ENCODE data around the gene RAPGEF2.

DNA sequence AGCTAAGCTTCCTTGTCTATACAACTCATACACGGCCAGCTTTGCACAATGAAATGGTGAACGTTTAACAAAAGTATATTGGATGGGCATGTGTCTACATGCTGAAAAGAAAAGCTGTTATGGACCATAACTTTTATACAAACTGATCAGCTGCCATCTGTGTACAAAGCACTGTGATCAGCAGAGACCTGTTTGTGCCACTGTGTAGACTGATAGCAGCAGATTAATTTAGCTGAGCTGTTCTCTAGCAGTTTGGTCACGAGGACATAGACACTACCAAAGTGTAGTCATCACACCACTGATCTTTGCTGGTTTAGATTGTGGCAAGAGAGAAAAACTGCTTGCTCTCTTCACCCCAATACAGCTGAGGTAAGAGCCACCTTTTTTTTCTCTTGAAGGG lies 124.5 kb downstream of the RAPGEF2 start:
- TF ChIP-seq, protein P1, sequence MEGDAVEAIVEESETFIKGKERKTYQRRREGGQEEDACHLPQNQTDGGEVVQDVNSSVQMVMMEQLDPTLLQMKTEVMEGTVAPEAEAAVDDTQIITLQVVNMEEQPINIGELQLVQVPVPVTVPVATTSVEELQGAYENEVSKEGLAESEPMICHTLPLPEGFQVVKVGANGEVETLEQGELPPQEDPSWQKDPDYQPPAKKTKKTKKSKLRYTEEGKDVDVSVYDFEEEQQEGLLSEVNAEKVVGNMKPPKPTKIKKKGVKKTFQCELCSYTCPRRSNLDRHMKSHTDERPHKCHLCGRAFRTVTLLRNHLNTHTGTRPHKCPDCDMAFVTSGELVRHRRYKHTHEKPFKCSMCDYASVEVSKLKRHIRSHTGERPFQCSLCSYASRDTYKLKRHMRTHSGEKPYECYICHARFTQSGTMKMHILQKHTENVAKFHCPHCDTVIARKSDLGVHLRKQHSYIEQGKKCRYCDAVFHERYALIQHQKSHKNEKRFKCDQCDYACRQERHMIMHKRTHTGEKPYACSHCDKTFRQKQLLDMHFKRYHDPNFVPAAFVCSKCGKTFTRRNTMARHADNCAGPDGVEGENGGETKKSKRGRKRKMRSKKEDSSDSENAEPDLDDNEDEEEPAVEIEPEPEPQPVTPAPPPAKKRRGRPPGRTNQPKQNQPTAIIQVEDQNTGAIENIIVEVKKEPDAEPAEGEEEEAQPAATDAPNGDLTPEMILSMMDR (IDR thresholded peaks at IDR 0.05; ENCODE audit: insufficient read depth, low read length, poor library complexity, severe bottlenecking), result no peak
- TF ChIP-seq EZH2phosphoT487 (conservative IDR thresholded peaks at IDR 0.05; ENCODE audit: low read length), result no peak
